Measurements from ENCODE around the gene C6orf47. TPM values are rescaled to one million over a fixed set of nuclear protein-coding genes. Genes with fewer than 3 reads are reported as not detected.

C6orf47 gene
- total RNA-seq, 1 experiment from 2014 or later, result 22.4 TPM

DNA sequence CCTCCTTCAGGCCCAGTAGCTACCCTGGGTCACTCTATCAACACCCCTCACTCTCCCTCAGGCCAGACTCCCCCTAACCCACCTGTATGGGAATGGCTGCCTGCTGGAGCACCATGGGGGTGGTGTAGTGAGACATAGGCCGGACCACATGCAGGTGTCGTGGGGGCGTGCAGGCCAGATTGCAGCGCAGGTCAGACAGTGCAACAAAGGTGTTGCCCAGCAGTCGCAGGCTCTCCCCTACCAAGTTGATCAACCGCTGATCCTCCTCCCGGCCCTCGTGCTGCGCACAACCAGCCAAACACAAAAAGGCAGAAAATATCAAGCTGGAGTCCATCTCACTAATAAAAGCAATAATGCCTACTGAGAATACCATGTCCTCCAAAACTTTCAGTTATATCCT lies 15.3 kb downstream of the C6orf47 start:
- Histone ChIP-seq H3K4me3 (ENCODE audit: low read depth in 2 of 2, low read length in 2 of 2) (no peak overlapping the region), H3K4me1 (ENCODE audit: control insufficient read depth, insufficient read depth, low read length) (no peaks in the 10 kb centered on the region), H3K36me3 (ENCODE audit: control insufficient read depth, insufficient read depth, low read length) (peaks cover 33% of the 10 kb centered on the region), H3K27me3 (ENCODE audit: control insufficient read depth, insufficient read depth, low read length) (no peaks in the 10 kb centered on the region), H3K27ac (ENCODE audit: low read length) (no peak overlapping the region), H3K9me3 (ENCODE audit: control insufficient read depth, insufficient read depth, low read depth, low read length) (no peaks in the 10 kb centered on the region)
- in situ Hi-C loops (cut with HindIII; ENCODE audit: low pct_unique_long_range_greater_than_20kb, low sequenced_read_pairs), result no loop called here
- TF ChIP-seq POLR2AphosphoS5 (IDR thresholded peaks at IDR 0.05; ENCODE audit: low read depth, low read length) (no peak), SIN3A (IDR thresholded peaks at IDR 0.05; ENCODE audit: borderline replicate concordance, insufficient read depth, low read depth, low read length) (no peak), TCF7L2 (IDR thresholded peaks at IDR 0.05; ENCODE audit: low read depth, low read length) (no peak)
- TF ChIP-seq, protein P1, sequence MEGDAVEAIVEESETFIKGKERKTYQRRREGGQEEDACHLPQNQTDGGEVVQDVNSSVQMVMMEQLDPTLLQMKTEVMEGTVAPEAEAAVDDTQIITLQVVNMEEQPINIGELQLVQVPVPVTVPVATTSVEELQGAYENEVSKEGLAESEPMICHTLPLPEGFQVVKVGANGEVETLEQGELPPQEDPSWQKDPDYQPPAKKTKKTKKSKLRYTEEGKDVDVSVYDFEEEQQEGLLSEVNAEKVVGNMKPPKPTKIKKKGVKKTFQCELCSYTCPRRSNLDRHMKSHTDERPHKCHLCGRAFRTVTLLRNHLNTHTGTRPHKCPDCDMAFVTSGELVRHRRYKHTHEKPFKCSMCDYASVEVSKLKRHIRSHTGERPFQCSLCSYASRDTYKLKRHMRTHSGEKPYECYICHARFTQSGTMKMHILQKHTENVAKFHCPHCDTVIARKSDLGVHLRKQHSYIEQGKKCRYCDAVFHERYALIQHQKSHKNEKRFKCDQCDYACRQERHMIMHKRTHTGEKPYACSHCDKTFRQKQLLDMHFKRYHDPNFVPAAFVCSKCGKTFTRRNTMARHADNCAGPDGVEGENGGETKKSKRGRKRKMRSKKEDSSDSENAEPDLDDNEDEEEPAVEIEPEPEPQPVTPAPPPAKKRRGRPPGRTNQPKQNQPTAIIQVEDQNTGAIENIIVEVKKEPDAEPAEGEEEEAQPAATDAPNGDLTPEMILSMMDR (IDR thresholded peaks at IDR 0.05), result no peak
- TF ChIP-seq, protein P2, sequence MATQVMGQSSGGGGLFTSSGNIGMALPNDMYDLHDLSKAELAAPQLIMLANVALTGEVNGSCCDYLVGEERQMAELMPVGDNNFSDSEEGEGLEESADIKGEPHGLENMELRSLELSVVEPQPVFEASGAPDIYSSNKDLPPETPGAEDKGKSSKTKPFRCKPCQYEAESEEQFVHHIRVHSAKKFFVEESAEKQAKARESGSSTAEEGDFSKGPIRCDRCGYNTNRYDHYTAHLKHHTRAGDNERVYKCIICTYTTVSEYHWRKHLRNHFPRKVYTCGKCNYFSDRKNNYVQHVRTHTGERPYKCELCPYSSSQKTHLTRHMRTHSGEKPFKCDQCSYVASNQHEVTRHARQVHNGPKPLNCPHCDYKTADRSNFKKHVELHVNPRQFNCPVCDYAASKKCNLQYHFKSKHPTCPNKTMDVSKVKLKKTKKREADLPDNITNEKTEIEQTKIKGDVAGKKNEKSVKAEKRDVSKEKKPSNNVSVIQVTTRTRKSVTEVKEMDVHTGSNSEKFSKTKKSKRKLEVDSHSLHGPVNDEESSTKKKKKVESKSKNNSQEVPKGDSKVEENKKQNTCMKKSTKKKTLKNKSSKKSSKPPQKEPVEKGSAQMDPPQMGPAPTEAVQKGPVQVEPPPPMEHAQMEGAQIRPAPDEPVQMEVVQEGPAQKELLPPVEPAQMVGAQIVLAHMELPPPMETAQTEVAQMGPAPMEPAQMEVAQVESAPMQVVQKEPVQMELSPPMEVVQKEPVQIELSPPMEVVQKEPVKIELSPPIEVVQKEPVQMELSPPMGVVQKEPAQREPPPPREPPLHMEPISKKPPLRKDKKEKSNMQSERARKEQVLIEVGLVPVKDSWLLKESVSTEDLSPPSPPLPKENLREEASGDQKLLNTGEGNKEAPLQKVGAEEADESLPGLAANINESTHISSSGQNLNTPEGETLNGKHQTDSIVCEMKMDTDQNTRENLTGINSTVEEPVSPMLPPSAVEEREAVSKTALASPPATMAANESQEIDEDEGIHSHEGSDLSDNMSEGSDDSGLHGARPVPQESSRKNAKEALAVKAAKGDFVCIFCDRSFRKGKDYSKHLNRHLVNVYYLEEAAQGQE (IDR thresholded peaks at IDR 0.05; ENCODE audit: insufficient read depth in 1 of 2, low read depth in 2 of 2, low read length in 1 of 2), result no peak
- no peak for ATAC-seq
- no peak for DNase-seq (ENCODE audit: low read depth, low spot score)
- no TSS peak for BruUV-seq (replicated peaks)
- intact Hi-C loops (cut with micrococcal nuclease; ENCODE audit: unreplicated experiment), result no loop called here
- ChIA-PET POLR2A (no interaction called here), CTCF (no interaction called here)

DNA sequence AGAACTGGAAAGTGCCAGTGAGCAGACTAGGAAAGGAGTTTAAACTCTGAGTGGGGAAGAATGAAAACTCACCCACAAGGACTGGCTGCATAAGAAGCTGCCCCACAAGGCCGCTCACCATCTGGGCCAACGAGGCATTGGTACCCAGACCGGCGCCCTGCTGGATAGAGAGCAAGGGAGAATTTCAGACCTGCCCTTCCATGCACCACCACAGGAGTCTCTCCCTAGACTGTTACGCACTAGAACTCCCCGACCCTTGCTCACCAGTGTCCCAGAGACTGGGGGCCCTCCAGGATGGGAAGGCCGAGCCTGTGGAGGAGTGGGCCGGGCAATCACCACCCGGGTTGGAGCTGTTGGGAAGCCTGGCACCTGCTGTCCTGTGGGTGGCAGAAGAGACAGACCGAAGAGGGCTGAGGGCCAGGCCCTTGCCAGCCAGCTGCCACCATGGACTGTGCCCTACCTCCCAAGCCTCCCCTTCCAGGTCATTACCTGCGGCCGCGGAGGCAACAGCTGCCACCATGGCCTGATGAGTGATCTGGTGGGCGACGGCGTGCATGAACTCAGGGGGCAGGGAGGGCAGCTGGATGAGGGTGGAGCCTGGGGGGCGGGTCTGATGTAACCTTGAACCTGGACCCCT lies 16.6 kb downstream of the C6orf47 start:
- Histone ChIP-seq H3K4me3 (ENCODE audit: low read depth in 2 of 2, low read length in 2 of 2) (no peak overlapping the region), H3K4me1 (ENCODE audit: control insufficient read depth, insufficient read depth, low read length) (no peaks in the 10 kb centered on the region), H3K36me3 (ENCODE audit: control insufficient read depth, insufficient read depth, low read length) (peaks cover 30% of the 10 kb centered on the region), H3K27ac (ENCODE audit: low read length) (no peak overlapping the region), H3K9me3 (ENCODE audit: control insufficient read depth, insufficient read depth, low read depth, low read length) (no peaks in the 10 kb centered on the region), H3K27me3 (ENCODE audit: control insufficient read depth, insufficient read depth, low read length) (no peaks in the 10 kb centered on the region)
- intact Hi-C loops (cut with micrococcal nuclease; ENCODE audit: unreplicated experiment), result no loop called here
- ATAC-seq (0 out of 2 replicates have a peak, but pooled peaks have one; percentile 38), DNase-seq (ENCODE audit: low read depth, low spot score) (no peak)
- in situ Hi-C loops (cut with HindIII; ENCODE audit: low pct_unique_long_range_greater_than_20kb, low sequenced_read_pairs), result no loop called here
- ChIA-PET POLR2A (no interaction called here), CTCF (interaction anchor here (0.6 kb wide), 1 partner anchor 209 kb away, joined by 3 read pairs; no protein-coding TSS in a partner anchor)
- no peak for TF ChIP-seq SIN3A (IDR thresholded peaks at IDR 0.05; ENCODE audit: borderline replicate concordance, insufficient read depth, low read depth, low read length)
- TF ChIP-seq TCF7L2 (IDR thresholded peaks at IDR 0.05; ENCODE audit: low read depth, low read length), result no peak
- TF ChIP-seq, protein P2 (IDR thresholded peaks at IDR 0.05; ENCODE audit: insufficient read depth in 1 of 2, low read depth in 2 of 2, low read length in 1 of 2), result no peak
- TF ChIP-seq, protein P1 (IDR thresholded peaks at IDR 0.05), result no peak
- no peak for TF ChIP-seq POLR2AphosphoS5 (IDR thresholded peaks at IDR 0.05; ENCODE audit: low read depth, low read length)
- no TSS peak for BruUV-seq (replicated peaks)

All from Panc1 (cell line).